Activated T-cell treated with anti-CD3 and anti-CD28 coated beads for 24 hours (primary cell): ENCODE results near the gene UNC93B1.
A peak's percentile ranks its signal among the peaks of the same experiment; 100 is the strongest.

Experiments
- DNase-seq: peaks from one replicate; pipeline ENCODE4 v3.0.0-alpha.2; 2020; ENCODE audit warnings: low read depth

The UNC93B1 gene

GRCh38 chr11:68040101-68040956 lies 36.4 kb upstream of the UNC93B1 start:
- DNase-seq, result no peak

- DNase-seq, result no peak
Measured at GRCh38 chr11:68039526-68040086, 35.7 kb upstream of the UNC93B1 start.

DNA sequence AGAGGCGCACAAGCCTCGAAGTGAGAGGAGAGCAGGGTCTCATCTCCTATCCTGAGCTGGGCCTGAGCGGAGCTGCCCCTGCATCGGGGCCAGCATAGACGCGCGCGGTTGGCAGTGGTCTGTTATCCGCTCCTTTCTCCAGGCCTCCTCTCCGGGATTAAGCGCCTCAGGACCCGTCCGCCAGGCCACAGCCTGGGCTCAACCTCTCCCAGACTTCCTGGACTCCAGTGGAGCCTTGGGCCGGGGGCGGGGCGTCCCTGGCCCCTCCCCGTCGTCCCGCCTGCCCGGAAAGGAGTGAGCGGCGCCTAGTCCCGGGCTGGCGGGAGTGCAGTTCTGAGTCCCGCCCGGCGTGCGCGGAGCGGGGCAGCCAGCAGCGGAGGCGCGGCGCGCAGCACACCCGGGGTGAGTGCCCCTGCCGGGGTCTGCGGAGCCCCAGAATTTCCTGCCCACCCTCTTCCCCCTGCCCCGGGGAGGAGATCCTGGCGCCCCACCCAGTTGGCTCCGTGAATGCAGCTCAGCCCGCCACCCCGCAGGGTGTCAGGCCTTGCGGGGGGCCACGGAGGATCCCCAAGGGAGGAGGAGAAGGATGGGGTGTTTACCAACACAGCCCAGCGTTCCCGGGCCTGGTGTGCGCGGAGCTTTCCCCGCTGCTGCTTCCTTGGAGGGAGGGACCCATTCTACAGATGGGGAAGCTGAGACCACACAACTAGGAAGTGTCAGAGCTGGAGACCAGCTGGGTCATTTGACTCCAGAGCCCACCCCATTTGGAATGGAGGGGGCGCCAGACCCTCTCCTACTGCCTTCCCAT lies 35.0 kb upstream of the UNC93B1 start, which contains the start of gene TCIRG1:
TCIRG1 (plus strand) TSS at position 308 of the 808 bp plus-strand sequence. CDS start 2,247 bp downstream, outside the sequence.
- DNase-seq, result peak; percentile 62

GRCh38 chr11:68038226-68038717 lies 34.4 kb upstream of the UNC93B1 start:
- DNase-seq, result no peak

GRCh38 chr11:68037411-68038225 lies 33.7 kb upstream of the UNC93B1 start:
- no peak for DNase-seq

GRCh38 chr11:68036717-68037239 lies 32.9 kb upstream of the UNC93B1 start:
- no peak for DNase-seq

DNA sequence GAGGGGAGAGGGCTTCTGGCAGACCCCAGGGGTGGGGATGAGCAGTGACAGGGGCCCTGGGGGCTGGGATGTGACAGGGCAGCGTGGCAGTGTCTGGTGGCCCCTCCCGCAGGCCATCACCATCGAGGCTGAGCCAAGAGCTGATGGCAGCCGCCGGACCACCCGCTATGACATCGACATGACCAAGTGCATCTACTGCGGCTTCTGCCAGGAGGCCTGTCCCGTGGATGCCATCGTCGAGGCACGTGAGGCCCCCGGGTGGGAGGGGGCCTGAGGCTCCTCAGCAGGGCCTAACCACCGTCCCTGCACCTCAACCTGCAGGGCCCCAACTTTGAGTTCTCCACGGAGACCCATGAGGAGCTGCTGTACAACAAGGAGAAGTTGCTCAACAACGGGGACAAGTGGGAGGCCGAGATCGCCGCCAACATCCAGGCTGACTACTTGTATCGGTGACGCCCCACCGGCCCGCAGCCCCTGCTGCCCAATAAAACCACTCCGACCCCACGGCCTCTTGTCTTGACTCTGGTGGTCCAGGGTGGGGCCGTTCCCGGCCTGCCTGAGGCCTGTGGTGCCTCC lies 32.3 kb upstream of the UNC93B1 start:
- no peak for DNase-seq

DNA sequence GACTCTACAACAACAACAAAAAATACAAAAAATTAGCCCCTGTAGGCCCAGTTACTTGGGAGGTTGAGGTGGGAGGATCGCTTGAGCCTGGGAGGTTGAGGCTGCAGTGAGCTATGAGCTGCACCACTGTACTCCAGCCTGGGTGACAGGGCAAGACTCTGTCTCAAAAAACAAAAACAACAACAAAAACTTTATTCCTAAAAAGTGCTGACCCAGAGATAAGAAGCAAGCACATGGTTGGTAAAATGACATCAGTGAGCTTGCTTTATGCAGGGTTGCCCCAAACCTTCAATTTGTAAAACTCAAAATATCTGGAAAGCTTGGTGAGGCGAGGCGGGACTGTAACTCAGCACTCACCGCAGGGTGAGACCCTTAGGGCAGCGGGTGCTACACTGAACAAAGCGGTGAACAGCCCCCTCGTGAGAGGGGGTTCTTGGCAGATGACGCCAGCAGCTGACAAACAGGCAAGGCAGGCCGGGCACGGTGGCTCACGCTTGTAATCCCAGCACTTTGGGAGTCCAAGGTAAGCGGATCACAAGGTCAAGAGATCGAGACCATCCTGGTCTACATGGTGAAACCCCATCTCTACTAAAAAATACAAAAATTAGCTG lies 31.5 kb upstream of the UNC93B1 start:
- DNase-seq, result no peak

GRCh38 chr11:68033708-68034045 lies 29.8 kb upstream of the UNC93B1 start:
- no peak for DNase-seq

- DNase-seq, result no peak
Measured at GRCh38 chr11:68032997-68033707, 29.3 kb upstream of the UNC93B1 start.

GRCh38 chr11:68032003-68032402 lies 28.1 kb upstream of the UNC93B1 start:
- DNase-seq, result no peak

GRCh38 chr11:68031144-68031464 lies 27.2 kb upstream of the UNC93B1 start:
- no peak for DNase-seq

GRCh38 chr11:68030318-68031143 lies 26.6 kb upstream of the UNC93B1 start, which contains the start of gene NDUFS8:
Gene NDUFS8, plus strand, starts transcription at chr11:68030681. Its CDS starts 1,471 bp downstream, at chr11:68032152.
- DNase-seq, result peak; percentile 96

- no peak for DNase-seq
Measured at GRCh38 chr11:68028802-68029545, 25.1 kb upstream of the UNC93B1 start.

- no peak for DNase-seq
Measured at GRCh38 chr11:68027667-68028066, 23.8 kb upstream of the UNC93B1 start.

DNA sequence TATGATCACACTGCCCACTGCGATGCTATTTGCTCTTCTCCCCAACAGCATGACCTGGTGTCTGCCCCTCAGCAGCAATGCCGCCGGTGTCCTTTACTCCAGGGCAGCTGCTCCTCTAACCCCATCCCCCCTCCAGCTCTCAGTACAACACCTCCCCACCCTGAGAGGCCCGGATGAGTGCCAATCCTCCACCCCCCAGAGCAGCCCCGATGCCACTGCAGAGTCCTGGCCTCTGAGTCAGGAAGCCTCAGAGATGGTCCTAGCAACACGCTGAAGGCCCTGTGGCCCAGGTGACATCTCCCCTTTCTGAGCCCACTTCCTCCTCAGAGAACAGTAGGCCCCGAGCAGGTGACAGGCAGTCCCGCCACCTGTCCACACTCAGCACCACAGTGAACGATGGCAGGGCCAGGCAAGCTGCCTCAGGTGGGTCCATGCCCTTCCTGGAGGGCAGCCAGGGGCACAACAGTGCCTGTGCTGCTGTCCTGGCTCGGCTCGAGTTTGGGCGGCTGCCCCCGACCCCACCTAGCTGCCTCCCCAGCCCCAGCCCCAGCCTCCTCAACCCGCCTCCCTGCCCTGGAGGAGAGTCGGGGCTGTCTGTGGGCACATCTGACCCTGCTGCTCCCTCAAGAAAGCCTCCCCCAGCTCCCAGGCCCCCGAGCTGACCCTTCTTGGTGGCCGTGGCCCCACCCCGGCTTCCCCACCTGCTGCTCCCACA lies 22.7 kb upstream of the UNC93B1 start:
- no peak for DNase-seq

GRCh38 chr11:68025047-68025446 lies 21.1 kb upstream of the UNC93B1 start:
- DNase-seq, result no peak

DNA sequence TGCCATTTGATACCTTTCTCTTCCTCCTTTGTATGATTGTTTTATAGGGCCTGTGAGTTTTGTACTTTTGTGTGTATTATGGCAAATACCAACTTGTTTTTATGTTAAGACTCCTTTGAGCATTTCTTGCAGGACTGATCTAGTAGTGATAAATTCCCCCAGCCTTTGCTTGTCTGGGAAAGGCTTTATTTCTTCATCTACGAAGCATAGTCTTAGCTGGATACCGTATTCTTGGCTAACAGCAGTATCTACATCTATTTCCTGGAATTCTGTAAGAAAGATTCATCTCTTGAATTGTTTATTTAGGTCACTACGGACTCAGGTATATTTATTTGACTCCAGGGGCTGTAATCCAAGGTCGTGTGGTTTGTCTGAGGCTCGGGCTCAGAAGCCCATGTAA lies 20.6 kb upstream of the UNC93B1 start:
- DNase-seq, result no peak
